Measurements from ENCODE around the gene TMEM9. TPM values are rescaled to one million over a fixed set of nuclear protein-coding genes. Genes with fewer than 3 reads are reported as not detected.

Gene TMEM9
- polyA plus RNA-seq, 3 donors, result 13.6 to 43.6 (median 22.4) TPM

- Histone ChIP-seq H3K27me3 (ENCODE audit: control insufficient read depth in 2 of 2, insufficient read depth in 2 of 2, low read length in 2 of 2) (no peaks in the 10 kb centered on the region), H2AFZ (ENCODE audit: insufficient read depth, low read depth, low read length, poor library complexity, severe bottlenecking) (no peak overlapping the region), H3K36me3 (replicated peaks in 1 of 2; ENCODE audit: control insufficient read depth in 1 of 2, insufficient read depth in 2 of 2, low read length in 2 of 2) (peaks cover 48 to 63% of the 10 kb centered on the region in 2 donors), H3K27ac (ENCODE audit: low read depth in 1 of 2, low read length in 2 of 2) (no peak overlapping the region), H3K4me3 (replicated peaks in 1 of 3; ENCODE audit: low read depth in 2 of 3, low read length in 3 of 3) (no peak overlapping the region), H3K9ac (ENCODE audit: insufficient read depth, low read length, poor library complexity, severe bottlenecking) (no peak overlapping the region), H3K79me2 (ENCODE audit: insufficient read depth, low read length) (no peaks in the 10 kb centered on the region), H3K4me2 (replicated peaks; ENCODE audit: extremely low read depth, low read length, poor library complexity, severe bottlenecking) (no peak overlapping the region), H4K20me1 (ENCODE audit: insufficient read depth, low read length) (no peaks in the 10 kb centered on the region), H3K9me3 (replicated peaks in 1 of 2; ENCODE audit: control insufficient read depth in 1 of 2, insufficient read depth in 1 of 2, low read length in 2 of 2) (no peaks in the 10 kb centered on the region), H3K4me1 (ENCODE audit: control insufficient read depth in 1 of 2, insufficient read depth in 2 of 2, low read length in 2 of 2) (no peaks in the 10 kb centered on the region)
- Mint-ChIP-seq H3K4me1 (no peaks in the 10 kb centered on the region), H3K27ac (no peak overlapping the region), H3K9me3 (no peaks in the 10 kb centered on the region), H3K36me3 (peaks cover 46 to 70% of the 10 kb centered on the region in 2 donors), H3K4me3 (no peak overlapping the region), H3K27me3 (ENCODE audit: low read depth in 3 of 3) (peaks cover 0 to 3% (median 3%) of the 10 kb centered on the region in 3 donors)
- WGBS (ENCODE audit: insufficient coverage), result 97% methylated on average over 3 of the region's 6 CpGs
- DNase-seq, result no peak
- no peak for TF ChIP-seq CTCF (IDR thresholded peaks at IDR 0.05)
- intact Hi-C loops (cut with micrococcal nuclease), result no loop called here
Observed at GRCh38 chr1:201137579-201138310, 16.5 kb downstream of the TMEM9 start.

GRCh38 chr1:201137024-201137392 lies 17.3 kb downstream of the TMEM9 start:
- intact Hi-C loops (cut with micrococcal nuclease), result no loop called here
- no peak for DNase-seq
- Mint-ChIP-seq H3K4me1 (no peaks in the 10 kb centered on the region), H3K36me3 (peaks cover 39 to 65% of the 10 kb centered on the region in 2 donors), H3K4me3 (no peak overlapping the region), H3K9me3 (no peaks in the 10 kb centered on the region), H3K27me3 (ENCODE audit: low read depth in 3 of 3) (peaks cover 0 to 3% (median 3%) of the 10 kb centered on the region in 3 donors), H3K27ac (no peak overlapping the region)
- H3K36me3 ChIP-seq (replicated peaks in 1 of 2; ENCODE audit: control insufficient read depth in 1 of 2, insufficient read depth in 2 of 2, low read length in 2 of 2), result peaks cover 41 to 55% of the 10 kb centered on the region in 2 donors
- 90% methylated on average over 4 of the region's 7 CpGs for WGBS (ENCODE audit: insufficient coverage)
- no peaks in the 10 kb centered on the region for H3K27me3 ChIP-seq (ENCODE audit: control insufficient read depth in 2 of 2, insufficient read depth in 2 of 2, low read length in 2 of 2)
- no peaks in the 10 kb centered on the region for H3K79me2 ChIP-seq (ENCODE audit: insufficient read depth, low read length)
- H2AFZ ChIP-seq (ENCODE audit: insufficient read depth, low read depth, low read length, poor library complexity, severe bottlenecking), result no peak overlapping the region
- H3K9ac ChIP-seq (ENCODE audit: insufficient read depth, low read length, poor library complexity, severe bottlenecking), result no peak overlapping the region
- H3K4me3 ChIP-seq (replicated peaks in 1 of 3; ENCODE audit: low read depth in 2 of 3, low read length in 3 of 3), result no peak overlapping the region
- H3K9me3 ChIP-seq (replicated peaks in 1 of 2; ENCODE audit: control insufficient read depth in 1 of 2, insufficient read depth in 1 of 2, low read length in 2 of 2), result no peaks in the 10 kb centered on the region
- no peak for TF ChIP-seq CTCF (IDR thresholded peaks at IDR 0.05)
- H3K27ac ChIP-seq (ENCODE audit: low read depth in 1 of 2, low read length in 2 of 2), result no peak overlapping the region
- no peaks in the 10 kb centered on the region for H3K4me1 ChIP-seq (ENCODE audit: control insufficient read depth in 1 of 2, insufficient read depth in 2 of 2, low read length in 2 of 2)
- H4K20me1 ChIP-seq (ENCODE audit: insufficient read depth, low read length), result no peaks in the 10 kb centered on the region
- H3K4me2 ChIP-seq (replicated peaks; ENCODE audit: extremely low read depth, low read length, poor library complexity, severe bottlenecking), result no peak overlapping the region
